ENCODE results near the gene UNC13B. TPM values are rescaled to one million over a fixed set of nuclear protein-coding genes. Genes with fewer than 3 reads are reported as not detected.
A peak's percentile ranks its signal among the peaks of the same experiment; 100 is the strongest.

The UNC13B gene
- total and polyA plus RNA-seq, 9 of the 15 experiments (the other 6 are each of a cell fraction or from before 2014, with no cell fraction given), result 2.4 to 11.5 (median 8.6) TPM

- TF ChIP-seq HDAC1 (IDR thresholded peaks at IDR 0.05) (peak in 1 of 2 experiments; percentile 82; a peak in 2 of 4 replicates), ZNF24 (IDR thresholded peaks at IDR 0.05) (no peak), ZZZ3 (IDR thresholded peaks at IDR 0.05) (no peak), CHD1 (IDR thresholded peaks at IDR 0.05; ENCODE audit: low read length) (no peak), ZBTB8A (IDR thresholded peaks at IDR 0.05; ENCODE audit: partially characterized antibody) (no peak), U2AF2 (optimal IDR thresholded peaks at IDR 0.05; ENCODE audit: low read depth, low read length) (no peak), COPS2 (conservative IDR thresholded peaks at IDR 0.05) (no peak), POLR2H (tag; IDR thresholded peaks at IDR 0.05; ENCODE audit: low read depth) (peak; percentile 35; the same call in 1 of the 2 replicates), SMAD4 (CRISPR knock-in tag; conservative IDR thresholded peaks at IDR 0.05) (peak; percentile 47), ZKSCAN8 (CRISPR knock-in tag; IDR thresholded peaks at IDR 0.05) (no peak), PTBP1 (IDR thresholded peaks at IDR 0.05; ENCODE audit: low read depth, low read length) (no peak), PPARD (CRISPR knock-in tag; IDR thresholded peaks at IDR 0.05) (no peak), SRSF7 (optimal IDR thresholded peaks at IDR 0.05; ENCODE audit: low read depth, low read length) (no peak), FOXA3 (CRISPR knock-in tag; conservative IDR thresholded peaks at IDR 0.05 in 1 of 2, IDR thresholded peaks at IDR 0.05 in 1 of 2) (no peak), MCM7 (IDR thresholded peaks at IDR 0.05) (no peak), NFATC3 (IDR thresholded peaks at IDR 0.05) (no peak), PURB (CRISPR knock-in tag; IDR thresholded peaks at IDR 0.05; ENCODE audit: low read depth) (no peak), FOS (IDR thresholded peaks at IDR 0.05; ENCODE audit: extremely low read depth, insufficient read length) (no peak), ZNF444 (CRISPR knock-in tag; IDR thresholded peaks at IDR 0.05) (no peak), KDM1A (IDR thresholded peaks at IDR 0.05) (no peak), ZNF766 (CRISPR knock-in tag; conservative IDR thresholded peaks at IDR 0.05) (no peak)
- TF ChIP-seq, protein P1, sequence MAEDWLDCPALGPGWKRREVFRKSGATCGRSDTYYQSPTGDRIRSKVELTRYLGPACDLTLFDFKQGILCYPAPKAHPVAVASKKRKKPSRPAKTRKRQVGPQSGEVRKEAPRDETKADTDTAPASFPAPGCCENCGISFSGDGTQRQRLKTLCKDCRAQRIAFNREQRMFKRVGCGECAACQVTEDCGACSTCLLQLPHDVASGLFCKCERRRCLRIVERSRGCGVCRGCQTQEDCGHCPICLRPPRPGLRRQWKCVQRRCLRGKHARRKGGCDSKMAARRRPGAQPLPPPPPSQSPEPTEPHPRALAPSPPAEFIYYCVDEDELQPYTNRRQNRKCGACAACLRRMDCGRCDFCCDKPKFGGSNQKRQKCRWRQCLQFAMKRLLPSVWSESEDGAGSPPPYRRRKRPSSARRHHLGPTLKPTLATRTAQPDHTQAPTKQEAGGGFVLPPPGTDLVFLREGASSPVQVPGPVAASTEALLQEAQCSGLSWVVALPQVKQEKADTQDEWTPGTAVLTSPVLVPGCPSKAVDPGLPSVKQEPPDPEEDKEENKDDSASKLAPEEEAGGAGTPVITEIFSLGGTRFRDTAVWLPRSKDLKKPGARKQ (CRISPR knock-in tag; IDR thresholded peaks at IDR 0.05), result no peak
- TF ChIP-seq, protein P2, sequence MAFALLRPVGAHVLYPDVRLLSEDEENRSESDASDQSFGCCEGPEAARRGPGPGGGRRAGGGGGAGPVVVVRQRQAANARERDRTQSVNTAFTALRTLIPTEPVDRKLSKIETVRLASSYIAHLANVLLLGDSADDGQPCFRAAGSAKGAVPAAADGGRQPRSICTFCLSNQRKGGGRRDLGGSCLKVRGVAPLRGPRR (CRISPR knock-in tag; IDR thresholded peaks at IDR 0.05), result no peak
- TF ChIP-seq, protein P3, sequence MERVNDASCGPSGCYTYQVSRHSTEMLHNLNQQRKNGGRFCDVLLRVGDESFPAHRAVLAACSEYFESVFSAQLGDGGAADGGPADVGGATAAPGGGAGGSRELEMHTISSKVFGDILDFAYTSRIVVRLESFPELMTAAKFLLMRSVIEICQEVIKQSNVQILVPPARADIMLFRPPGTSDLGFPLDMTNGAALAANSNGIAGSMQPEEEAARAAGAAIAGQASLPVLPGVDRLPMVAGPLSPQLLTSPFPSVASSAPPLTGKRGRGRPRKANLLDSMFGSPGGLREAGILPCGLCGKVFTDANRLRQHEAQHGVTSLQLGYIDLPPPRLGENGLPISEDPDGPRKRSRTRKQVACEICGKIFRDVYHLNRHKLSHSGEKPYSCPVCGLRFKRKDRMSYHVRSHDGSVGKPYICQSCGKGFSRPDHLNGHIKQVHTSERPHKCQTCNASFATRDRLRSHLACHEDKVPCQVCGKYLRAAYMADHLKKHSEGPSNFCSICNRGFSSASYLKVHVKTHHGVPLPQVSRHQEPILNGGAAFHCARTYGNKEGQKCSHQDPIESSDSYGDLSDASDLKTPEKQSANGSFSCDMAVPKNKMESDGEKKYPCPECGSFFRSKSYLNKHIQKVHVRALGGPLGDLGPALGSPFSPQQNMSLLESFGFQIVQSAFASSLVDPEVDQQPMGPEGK (CRISPR knock-in tag; IDR thresholded peaks at IDR 0.05; ENCODE audit: borderline replicate concordance), result no peak
- TF ChIP-seq, protein P4, sequence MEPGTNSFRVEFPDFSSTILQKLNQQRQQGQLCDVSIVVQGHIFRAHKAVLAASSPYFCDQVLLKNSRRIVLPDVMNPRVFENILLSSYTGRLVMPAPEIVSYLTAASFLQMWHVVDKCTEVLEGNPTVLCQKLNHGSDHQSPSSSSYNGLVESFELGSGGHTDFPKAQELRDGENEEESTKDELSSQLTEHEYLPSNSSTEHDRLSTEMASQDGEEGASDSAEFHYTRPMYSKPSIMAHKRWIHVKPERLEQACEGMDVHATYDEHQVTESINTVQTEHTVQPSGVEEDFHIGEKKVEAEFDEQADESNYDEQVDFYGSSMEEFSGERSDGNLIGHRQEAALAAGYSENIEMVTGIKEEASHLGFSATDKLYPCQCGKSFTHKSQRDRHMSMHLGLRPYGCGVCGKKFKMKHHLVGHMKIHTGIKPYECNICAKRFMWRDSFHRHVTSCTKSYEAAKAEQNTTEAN (CRISPR knock-in tag; IDR thresholded peaks at IDR 0.05), result no peak
These were observed at the start of gene UNC13B (continued) for GRCh38 chr9:35161713-35162604.
